ENCODE results near the gene ZMPSTE24.

DNA sequence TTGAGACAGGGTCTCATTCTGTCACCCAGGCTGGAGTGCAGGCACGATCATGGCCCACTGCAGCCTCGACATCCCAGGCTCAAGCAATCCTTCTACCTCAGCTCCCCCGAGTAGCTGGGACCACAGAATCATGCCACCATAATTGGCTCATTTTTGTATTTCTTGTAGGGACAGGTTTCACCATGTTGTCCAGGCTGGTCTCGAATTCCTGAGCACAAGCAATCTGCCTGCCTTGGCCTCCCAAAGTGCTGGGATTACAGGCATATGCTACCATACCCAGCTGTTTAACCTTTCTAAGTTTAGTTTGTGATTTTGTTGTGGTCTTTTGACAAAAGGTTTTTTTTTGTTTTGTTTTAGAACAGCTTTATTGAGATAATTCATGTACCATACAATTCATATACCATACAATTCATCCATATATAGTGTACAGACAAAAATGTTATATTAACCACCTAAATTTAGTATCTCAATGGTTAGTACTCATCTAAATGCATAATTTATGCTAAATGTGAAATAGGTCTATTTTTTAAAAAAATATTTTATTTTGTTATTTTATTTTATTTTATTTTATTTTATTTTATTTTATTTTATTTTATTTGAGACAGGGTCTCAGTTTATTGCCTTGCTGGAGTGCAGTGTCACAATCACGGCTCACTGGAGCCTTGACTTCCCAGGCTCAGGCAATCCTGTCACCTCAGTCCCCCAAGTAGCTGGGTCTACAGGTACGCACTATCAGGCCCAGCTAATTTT is 8.9 kb downstream of the ZMPSTE24 start:
- TF ChIP-seq POLR2AphosphoS5 (IDR thresholded peaks at IDR 0.05; ENCODE audit: low read depth, low read length): no peak
- no peak for TF ChIP-seq TAF1 (IDR thresholded peaks at IDR 0.05; ENCODE audit: borderline replicate concordance, insufficient read depth, low read length)
- TF ChIP-seq REST (IDR thresholded peaks at IDR 0.05; ENCODE audit: insufficient read depth in 1 of 2, low read depth in 2 of 2, low read length in 2 of 2): no peak
